Stomach (tissue), 9 donors: ENCODE data around the gene PPP2R5B. TPM values are rescaled to one million over a fixed set of nuclear protein-coding genes. Genes with fewer than 3 reads are reported as not detected.

Source experiments
- DNase-seq, 2 donors: peaks; one replicate each; pipeline versions ENCODE4 v3.0.0 to v3.0.0-alpha.2; 2013 to 2019
- H3K27ac ChIP-seq, 5 donors: fragments of 200-600 bp in 4 of 5; sonication (generic) in 4 of 5; one replicate each; pipeline ENCODE4 v1.5.1; 2013 to 2019; ENCODE audit warnings: mild to moderate bottlenecking in 1 of 5, moderate library complexity in 1 of 5
- H3K27me3 ChIP-seq, 3 donors: fragments of 200-600 bp; sonication (generic); one replicate each; pipeline ENCODE4 v1.5.1; 2017 to 2019; ENCODE audit warnings: mixed run types in 1 of 3
- H3K36me3 ChIP-seq, 4 donors: fragments of 200-600 bp; sonication (generic); 1 replicate in 3 of 4; 2 replicates in 1 of 4; pipeline ENCODE4 v1.5.1; 2016 to 2019
- H3K4me1 ChIP-seq, 4 donors: fragments of 200-600 bp; sonication (generic); one replicate each; pipeline ENCODE4 v1.5.1; 2016 to 2019
- H3K4me3 ChIP-seq, 4 donors: fragments of 200-600 bp; sonication (generic) in 3 of 4; one replicate each; pipeline ENCODE4 v1.5.1; 2016 to 2019; ENCODE audit warnings: mild to moderate bottlenecking in 1 of 4
- H3K9me3 ChIP-seq, 4 donors: fragments of 200-600 bp; sonication (generic); one replicate each; pipeline ENCODE4 v1.5.1; 2016 to 2019
- EP300 ChIP-seq: sonication (generic); formaldehyde crosslinking; IDR thresholded peaks from one replicate; pipeline ENCODE4 v1.6.1; 2017; ENCODE audit warnings: antibody characterized with exemption
- POLR2A ChIP-seq, 4 donors: fragments of 450-650 bp; IDR thresholded peaks; one replicate each; pipeline ENCODE4 v1.6.1; 2016; ENCODE audit warnings: antibody characterized with exemption in 4 of 4, control low read depth in 2 of 4, mild to moderate bottlenecking in 1 of 4, moderate library complexity in 1 of 4
- POLR2AphosphoS5 ChIP-seq, 3 donors: sonication (generic); formaldehyde crosslinking; IDR thresholded peaks; one replicate each; pipeline ENCODE4 v1.6.1; 2016; ENCODE audit warnings: antibody characterized with exemption in 3 of 3
- WGBS, 5 donors: extraction: QIAGEN DNeasy Blood & Tissue Kit in 3 of 5; methylation state at CpG; one replicate each; pipeline versions ENCODE4 v1.1.5 to v1.1.7; 2013 to 2018; 5-methylcytosine and 5-hydroxymethylcytosine counted together
- intact Hi-C: fragments of 100-400 bp; cut with DNase I; formaldehyde crosslinking; loops from one replicate; pipeline ENCODE4 v1.15.1; 2023; ENCODE audit warnings: low total_unique reads
- polyA plus RNA-seq, 3 donors: library from polyadenylated mRNA; stranded (reverse); fragments of 200-250 nt; gene quantifications; one replicate each; pipeline ENCODE4 v1.2.3, GENCODE V29; 2013
- total RNA-seq, 5 donors: library from RNA; depleted of rRNA; stranded (reverse); fragments of >200 nt; gene quantifications; one replicate each; pipeline versions ENCODE4 v1.1.0 to v1.2.3, GENCODE V29; 2014 to 2016
- TF ChIP-seq, protein P1 (sequence below), 7 experiments: fragments of 450-650 bp in 4 of 7; fragments of 200-600 bp in 3 of 7; sonication (generic) in 3 of 7; IDR thresholded peaks; one replicate each; pipeline ENCODE4 v1.5.1; 2016 to 2019; ENCODE audit warnings: antibody characterized with exemption in 7 of 7, control low read depth in 2 of 7, mild to moderate bottlenecking in 1 of 7
- donor health status: healthy with polysubstance abuse.
- donor health status: Bipolar disorder and iron deficiency.
- donor health status: healthy.

Gene PPP2R5B
- total and polyA plus RNA-seq, 8 donors = 6.6 to 75.6 (median 13.2) TPM

DNA sequence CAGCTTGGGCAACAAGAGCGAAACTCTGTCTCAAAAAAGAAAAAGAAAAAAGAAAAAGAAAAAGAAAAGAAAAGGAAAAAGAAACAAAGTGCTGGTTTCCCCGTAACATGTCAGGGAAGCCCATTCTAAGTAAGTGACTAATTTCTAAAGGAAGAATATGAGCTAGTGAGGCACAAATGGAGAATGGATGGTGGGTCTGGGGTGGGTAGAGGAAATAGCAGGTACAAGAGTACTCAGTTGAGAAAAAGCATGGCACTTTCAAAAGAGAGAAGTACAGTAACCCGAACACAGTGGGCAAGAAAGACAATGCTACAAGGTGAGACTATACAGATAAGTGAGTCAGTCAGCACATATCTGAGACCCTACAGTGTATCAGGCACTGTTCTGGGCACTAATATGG, 42.9 kb downstream of the PPP2R5B start:
- H3K27me3 ChIP-seq = peaks cover 0 to 11% (median 0%) of the 10 kb centered on the region in 3 donors
- no peak overlapping the region for H3K27ac ChIP-seq
- H3K4me1 ChIP-seq = peaks cover 9 to 11% (median 11%) of the 10 kb centered on the region in 4 donors
- no peaks in the 10 kb centered on the region for H3K36me3 ChIP-seq
- WGBS, 5 donors = 86 to 90% (median 90%) methylated on average over 3 of the region's 3 CpGs
- H3K9me3 ChIP-seq = no peaks in the 10 kb centered on the region
- TF ChIP-seq, protein P1, sequence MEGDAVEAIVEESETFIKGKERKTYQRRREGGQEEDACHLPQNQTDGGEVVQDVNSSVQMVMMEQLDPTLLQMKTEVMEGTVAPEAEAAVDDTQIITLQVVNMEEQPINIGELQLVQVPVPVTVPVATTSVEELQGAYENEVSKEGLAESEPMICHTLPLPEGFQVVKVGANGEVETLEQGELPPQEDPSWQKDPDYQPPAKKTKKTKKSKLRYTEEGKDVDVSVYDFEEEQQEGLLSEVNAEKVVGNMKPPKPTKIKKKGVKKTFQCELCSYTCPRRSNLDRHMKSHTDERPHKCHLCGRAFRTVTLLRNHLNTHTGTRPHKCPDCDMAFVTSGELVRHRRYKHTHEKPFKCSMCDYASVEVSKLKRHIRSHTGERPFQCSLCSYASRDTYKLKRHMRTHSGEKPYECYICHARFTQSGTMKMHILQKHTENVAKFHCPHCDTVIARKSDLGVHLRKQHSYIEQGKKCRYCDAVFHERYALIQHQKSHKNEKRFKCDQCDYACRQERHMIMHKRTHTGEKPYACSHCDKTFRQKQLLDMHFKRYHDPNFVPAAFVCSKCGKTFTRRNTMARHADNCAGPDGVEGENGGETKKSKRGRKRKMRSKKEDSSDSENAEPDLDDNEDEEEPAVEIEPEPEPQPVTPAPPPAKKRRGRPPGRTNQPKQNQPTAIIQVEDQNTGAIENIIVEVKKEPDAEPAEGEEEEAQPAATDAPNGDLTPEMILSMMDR (IDR thresholded peaks at IDR 0.05) = no peak
- no peak for TF ChIP-seq POLR2A (IDR thresholded peaks at IDR 0.05)
- no peak for TF ChIP-seq POLR2AphosphoS5 (IDR thresholded peaks at IDR 0.05)
- no peak for TF ChIP-seq EP300
- DNase-seq = no peak
- H3K4me3 ChIP-seq = no peak overlapping the region
- intact Hi-C loops = no loop called here

DNA sequence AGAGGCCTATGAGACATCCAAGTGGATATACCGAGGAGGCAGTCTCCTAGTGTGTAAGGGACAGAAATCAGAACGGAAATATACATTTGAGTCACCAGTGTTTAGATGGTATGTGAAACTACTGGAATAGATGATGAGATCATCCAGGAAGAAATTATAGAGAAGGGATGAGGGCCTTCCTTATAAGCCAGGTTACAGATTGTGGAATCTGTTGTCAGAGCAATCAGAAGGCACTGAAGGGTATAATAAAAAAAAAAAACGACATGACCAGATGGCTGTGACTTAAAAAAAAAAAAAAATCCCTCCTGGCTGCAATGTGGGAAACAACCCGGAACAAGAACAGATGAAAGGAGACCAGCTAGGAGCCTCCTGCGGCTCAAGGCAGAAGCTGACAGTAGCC, 44.7 kb downstream of the PPP2R5B start:
- Histone ChIP-seq H3K36me3 (no peaks in the 10 kb centered on the region), H3K27ac (no peak overlapping the region), H3K4me3 (no peak overlapping the region), H3K9me3 (no peaks in the 10 kb centered on the region), H3K4me1 (peaks cover 9 to 16% (median 12%) of the 10 kb centered on the region in 4 donors), H3K27me3 (peaks cover 0 to 11% (median 0%) of the 10 kb centered on the region in 3 donors)
- 39 to 53% (median 44%) methylated on average over 5 of the region's 5 CpGs for WGBS, 5 donors
- no peak for DNase-seq
- no peak for TF ChIP-seq POLR2AphosphoS5 (IDR thresholded peaks at IDR 0.05)
- TF ChIP-seq, protein P1 (IDR thresholded peaks at IDR 0.05) = no peak
- TF ChIP-seq EP300 = no peak
- no peak for TF ChIP-seq POLR2A (IDR thresholded peaks at IDR 0.05)
- intact Hi-C loops = no loop called here

DNA sequence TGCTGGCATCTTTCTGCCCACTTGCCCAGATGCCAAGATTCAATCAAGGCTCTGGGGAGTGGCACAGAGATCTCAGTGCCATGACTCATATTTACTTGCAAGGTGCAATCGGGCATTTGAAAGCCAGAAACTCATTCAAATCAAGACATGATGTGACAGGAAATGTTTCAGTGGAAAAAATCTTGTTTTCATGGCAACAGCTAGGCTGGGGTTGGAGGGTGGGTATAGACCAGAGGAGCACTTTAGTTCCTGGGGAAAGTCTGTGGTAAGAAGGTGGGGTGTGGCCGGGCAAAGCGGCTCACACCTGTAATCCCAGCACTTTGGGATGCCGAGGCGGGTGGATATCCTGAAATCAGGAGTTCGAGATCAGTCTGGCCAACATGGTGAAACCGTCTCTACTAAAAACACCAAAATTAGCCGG, 46.3 kb downstream of the PPP2R5B start:
- Histone ChIP-seq H3K4me3 (no peak overlapping the region), H3K27ac (no peak overlapping the region), H3K36me3 (no peaks in the 10 kb centered on the region), H3K4me1 (peaks cover 9 to 16% (median 12%) of the 10 kb centered on the region in 4 donors), H3K9me3 (no peaks in the 10 kb centered on the region), H3K27me3 (peaks cover 0 to 16% (median 0%) of the 10 kb centered on the region in 3 donors)
- WGBS, 5 donors = 66 to 81% (median 76%) methylated on average over 8 of the region's 8 CpGs
- no peak for DNase-seq
- TF ChIP-seq POLR2AphosphoS5 (IDR thresholded peaks at IDR 0.05) (no peak), EP300 (no peak), POLR2A (IDR thresholded peaks at IDR 0.05) (no peak)
- TF ChIP-seq, protein P1 (IDR thresholded peaks at IDR 0.05) = no peak
- intact Hi-C loops = no loop called here

DNA sequence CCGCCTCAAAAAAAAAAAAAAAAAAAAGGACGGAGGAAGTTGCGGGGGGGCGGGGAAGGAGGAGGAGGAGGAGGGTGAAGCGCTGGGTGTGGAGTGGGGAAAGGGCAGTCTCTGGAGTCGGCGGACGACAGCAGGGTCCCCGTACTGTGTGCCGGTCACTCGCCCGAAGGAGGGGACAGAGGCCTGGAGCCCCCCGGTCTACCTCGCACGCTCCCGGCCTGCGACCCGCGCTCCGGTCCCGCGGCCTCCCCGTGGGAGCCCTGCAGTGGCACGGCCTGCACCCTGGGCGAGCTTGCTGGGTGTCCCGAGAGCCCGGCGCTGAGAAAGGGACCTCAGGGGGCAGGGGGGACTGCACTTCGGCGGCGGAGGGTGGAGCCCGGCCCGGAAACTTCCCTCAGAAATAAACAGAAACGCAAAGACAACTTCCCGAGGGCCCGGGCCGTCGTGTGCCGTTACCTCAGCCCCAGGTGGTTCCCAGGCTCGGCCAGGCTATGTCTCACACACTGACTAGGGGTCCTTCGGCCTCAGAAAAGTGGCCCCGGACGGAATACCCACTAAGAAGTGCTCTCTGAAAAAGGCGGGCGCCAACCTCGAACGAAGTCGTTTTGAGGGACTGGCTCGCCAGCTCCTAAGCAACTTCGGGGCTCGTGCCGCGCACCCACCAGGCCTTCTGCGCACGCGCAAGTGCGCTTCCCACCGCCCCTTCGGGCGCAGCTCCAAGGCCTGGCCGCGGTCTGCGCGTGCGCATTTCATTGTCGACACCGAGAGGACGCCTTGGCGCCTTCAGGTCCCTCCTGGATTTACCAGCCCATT, 47.1 kb downstream of the PPP2R5B start, which contains the start of gene MAJIN:
Gene MAJIN (minus strand): TSS at position 688 of the 813 bp plus-strand sequence. CDS start 12,703 bp downstream, outside the sequence.
- intact Hi-C loops = no loop called here
- peaks cover 0 to 16% (median 0%) of the 10 kb centered on the region in 3 donors for H3K27me3 ChIP-seq
- H3K4me3 ChIP-seq = peak within 1 kb of the TSS; percentile 31 to 42 (median 37)
- peak; percentile 91 to 95 for DNase-seq
- peak within 1 kb of the TSS in 2 of 5 donors; percentile 15 to 30 for H3K27ac ChIP-seq
- 15 to 30% (median 19%) methylated on average over 41 to 66 of the region's 69 CpGs for WGBS, 5 donors
- H3K36me3 ChIP-seq = no peaks in the 10 kb centered on the region
- TF ChIP-seq POLR2AphosphoS5 (IDR thresholded peaks at IDR 0.05) (peak; percentile 24 to 89 (median 58)), POLR2A (IDR thresholded peaks at IDR 0.05) (no peak), EP300 (no peak)
- TF ChIP-seq, protein P1 (IDR thresholded peaks at IDR 0.05) = no peak
- H3K4me1 ChIP-seq = peaks cover 9 to 16% (median 12%) of the 10 kb centered on the region in 4 donors
- no peaks in the 10 kb centered on the region for H3K9me3 ChIP-seq
